Caco-2 (cell line): ENCODE results near the gene UHMK1. TPM values are rescaled to one million over a fixed set of nuclear protein-coding genes. Genes with fewer than 3 reads are reported as not detected.
A peak's percentile ranks its signal among the peaks of the same experiment; 100 is the strongest.

ENCODE experiments used
- BruUV-seq: library from RNA; stranded (reverse); fragments of 400-500 nt; replicated peaks from 2 replicates; lab custom pipeline; 2021; lab: Mats Ljungman, UMichigan
- CTCF ChIA-PET: fragments of 300-600 bp; sonication (Branson Sonifier 250); formaldehyde crosslinking; loops from one replicate; lab custom pipeline; 2022; ENCODE audit warnings: antibody characterized with exemption; lab: Charles Lee
- POLR2A ChIA-PET: fragments of 300-600 bp; sonication (Branson Sonifier 250); formaldehyde crosslinking; loops from one replicate; lab custom pipeline; 2022; ENCODE audit warnings: antibody characterized with exemption; lab: Charles Lee
- DNase-seq, 2 experiments: peaks; one replicate each; pipeline versions ENCODE4 v3.0.0 to v3.0.0-alpha.2; 2020 to 2022
- H3K27me3 ChIP-seq: replicated peaks from 2 replicates; pipeline ENCODE4 v1.6.0; 2011; ENCODE audit warnings: low read length; ENCODE audit not compliant: control insufficient read depth, insufficient read depth
- H3K36me3 ChIP-seq: 2 replicates; pipeline ENCODE4 v1.5.1; 2011; ENCODE audit warnings: low read length; ENCODE audit not compliant: control insufficient read depth, insufficient read depth
- H3K4me1 ChIP-seq: fragments of 250-450 bp; sonication (Bioruptor Pico); 2 replicates; pipeline ENCODE4 v1.5.1; 2020; ENCODE audit warnings: mild to moderate bottlenecking
- H3K4me3 ChIP-seq: 2 replicates; pipeline ENCODE4 v1.5.1; 2011; ENCODE audit warnings: low read depth, mild to moderate bottlenecking, control low read depth, low read length
- H3K9me3 ChIP-seq: fragments of 250-450 bp; sonication (Bioruptor Pico); 2 replicates; pipeline ENCODE4 v1.5.1; 2020; ENCODE audit warnings: mild to moderate bottlenecking, moderate library complexity
- H3K27ac Mint-ChIP-seq: one replicate; pipeline ENCODE4 v1.8.0; 2022; ENCODE audit warnings: mixed read lengths; ENCODE audit not compliant: unreplicated experiment
- H3K27me3 Mint-ChIP-seq: one replicate; pipeline ENCODE4 v1.8.0; 2022; ENCODE audit warnings: mixed read lengths; ENCODE audit not compliant: insufficient read depth, unreplicated experiment
- H3K36me3 Mint-ChIP-seq: one replicate; pipeline ENCODE4 v1.8.0; 2022; ENCODE audit warnings: mild to moderate bottlenecking, mixed read lengths; ENCODE audit not compliant: insufficient read depth, unreplicated experiment
- H3K4me1 Mint-ChIP-seq: one replicate; pipeline ENCODE4 v1.8.0; 2022; ENCODE audit warnings: low read depth, mixed read lengths; ENCODE audit not compliant: unreplicated experiment
- H3K4me3 Mint-ChIP-seq: one replicate; pipeline ENCODE4 v1.8.0; 2022; ENCODE audit warnings: mild to moderate bottlenecking, moderate library complexity, mixed read lengths; ENCODE audit not compliant: unreplicated experiment
- H3K9me3 Mint-ChIP-seq: one replicate; pipeline ENCODE4 v1.8.0; 2022; ENCODE audit warnings: mixed read lengths; ENCODE audit not compliant: unreplicated experiment
- CTCF ChIP-seq, 2 experiments: fragments of 200-600 bp in 1 of 2; IDR thresholded peaks; 1 replicate in 1 of 2; 2 replicates in 1 of 2; pipeline versions ENCODE4 v1.5.1 to v1.8.0; 2011 to 2022; ENCODE audit warnings: antibody characterized with exemption in 1 of 2, control low read depth in 1 of 2, inconsistent platforms in 1 of 2, low read depth in 1 of 2, low read length in 1 of 2, mild to moderate bottlenecking in 1 of 2, moderate library complexity in 1 of 2; ENCODE audit not compliant: insufficient read depth in 1 of 2, severe bottlenecking in 1 of 2, unreplicated experiment in 1 of 2
- intact Hi-C: fragments of 100-400 bp; cut with micrococcal nuclease; formaldehyde crosslinking; loops from one replicate; pipeline ENCODE4 v1.10.0; 2022; ENCODE audit not compliant: unreplicated experiment
- total RNA-seq: library from RNA; stranded (reverse); gene quantifications from 2 replicates; pipeline ENCODE4 v1.2.3, GENCODE V29; 2022

UHMK1 gene
- total RNA-seq, 1 experiment from 2014 or later = 24.9 TPM

GRCh38 chr1:162552684-162553252 lies 55.1 kb downstream of the UHMK1 start:
- ChIA-PET CTCF (no interaction called here), POLR2A (no interaction called here)
- BruUV-seq = no TSS peak
- Histone ChIP-seq H3K36me3 (no peaks in the 10 kb centered on the region), H3K4me3 (no peak overlapping the region), H3K9me3 (no peaks in the 10 kb centered on the region), H3K27me3 (no peaks in the 10 kb centered on the region), H3K4me1 (no peaks in the 10 kb centered on the region)
- no peaks in the 10 kb centered on the region for H3K4me1 Mint-ChIP-seq
- no peaks in the 10 kb centered on the region for H3K36me3 Mint-ChIP-seq
- DNase-seq = peak in 1 of 2 experiments; percentile 5
- intact Hi-C loops = no loop called here
- H3K9me3 Mint-ChIP-seq = no peaks in the 10 kb centered on the region
- no peak overlapping the region for H3K27ac Mint-ChIP-seq
- H3K4me3 Mint-ChIP-seq = no peak overlapping the region
- no peak for TF ChIP-seq CTCF (IDR thresholded peaks at IDR 0.05; ENCODE audit: insufficient read depth in 1 of 2, low read depth in 1 of 2, low read length in 1 of 2, severe bottlenecking in 1 of 2, unreplicated experiment in 1 of 2)
- H3K27me3 Mint-ChIP-seq = no peaks in the 10 kb centered on the region

- no peak overlapping the region for H3K4me3 Mint-ChIP-seq
- H3K4me1 ChIP-seq = no peaks in the 10 kb centered on the region
- no peaks in the 10 kb centered on the region for H3K9me3 Mint-ChIP-seq
- ChIA-PET POLR2A (no interaction called here), CTCF (no interaction called here)
- no peaks in the 10 kb centered on the region for H3K9me3 ChIP-seq
- H3K36me3 Mint-ChIP-seq = no peaks in the 10 kb centered on the region
- H3K27me3 ChIP-seq = no peaks in the 10 kb centered on the region
- no TSS peak for BruUV-seq
- no peak overlapping the region for H3K27ac Mint-ChIP-seq
- H3K4me1 Mint-ChIP-seq = no peaks in the 10 kb centered on the region
- DNase-seq = no peak
- TF ChIP-seq CTCF (IDR thresholded peaks at IDR 0.05; ENCODE audit: insufficient read depth in 1 of 2, low read depth in 1 of 2, low read length in 1 of 2, severe bottlenecking in 1 of 2, unreplicated experiment in 1 of 2) = no peak
- no peak overlapping the region for H3K4me3 ChIP-seq
- no peaks in the 10 kb centered on the region for H3K27me3 Mint-ChIP-seq
- no peaks in the 10 kb centered on the region for H3K36me3 ChIP-seq
- intact Hi-C loops = no loop called here
Measured at GRCh38 chr1:162554258-162554657, 56.6 kb downstream of the UHMK1 start.

GRCh38 chr1:162557536-162557935 lies 59.9 kb downstream of the UHMK1 start:
- CTCF ChIA-PET = no interaction called here
- Histone ChIP-seq H3K36me3 (no peaks in the 10 kb centered on the region), H3K27me3 (no peaks in the 10 kb centered on the region), H3K4me3 (no peak overlapping the region), H3K4me1 (peaks cover 11% of the 10 kb centered on the region), H3K9me3 (no peaks in the 10 kb centered on the region)
- POLR2A ChIA-PET = no interaction called here
- H3K27me3 Mint-ChIP-seq = no peaks in the 10 kb centered on the region
- no peaks in the 10 kb centered on the region for H3K9me3 Mint-ChIP-seq
- peaks cover 7% of the 10 kb centered on the region for H3K4me1 Mint-ChIP-seq
- peaks cover 23% of the 10 kb centered on the region for H3K36me3 Mint-ChIP-seq
- BruUV-seq = no TSS peak
- intact Hi-C loops = no loop called here
- H3K27ac Mint-ChIP-seq = no peak overlapping the region
- DNase-seq = no peak
- no peak for TF ChIP-seq CTCF (IDR thresholded peaks at IDR 0.05; ENCODE audit: insufficient read depth in 1 of 2, low read depth in 1 of 2, low read length in 1 of 2, severe bottlenecking in 1 of 2, unreplicated experiment in 1 of 2)
- no peak overlapping the region for H3K4me3 Mint-ChIP-seq
